Psoas muscle (tissue), 8 donors: ENCODE results near the gene SMAD2. TPM values are rescaled to one million over a fixed set of nuclear protein-coding genes. Genes with fewer than 3 reads are reported as not detected.

Experiments
- ATAC-seq, 4 donors: fragments of 200-7000 bp; cut with Tn5 transposase; one replicate each; pipeline ENCODE4 v1.9.1; 2020; ENCODE audit warnings: moderate library complexity in 3 of 4, mild to moderate bottlenecking in 2 of 4
- DNase-seq, 2 donors: peaks; one replicate each; pipeline ENCODE4 v3.0.0-alpha.2; 2020
- H3K27ac ChIP-seq: fragments of 200-600 bp; one replicate; pipeline ENCODE4 v1.8.0; 2022
- H3K27me3 ChIP-seq, 3 donors: fragments of 200-600 bp in 1 of 3; one replicate each; pipeline versions ENCODE4 v1.6.1 to v1.8.0; 2013 to 2022; ENCODE audit warnings: low read length in 2 of 3, mild to moderate bottlenecking in 2 of 3, moderate library complexity in 1 of 3; ENCODE audit not compliant: insufficient read depth in 3 of 3
- H3K36me3 ChIP-seq, 2 donors: fragments of 200-600 bp in 1 of 2; one replicate each; pipeline versions ENCODE4 v1.6.1 to v1.8.0; 2013 to 2022; ENCODE audit warnings: low read depth in 1 of 2, mild to moderate bottlenecking in 1 of 2, moderate library complexity in 1 of 2; ENCODE audit not compliant: insufficient read depth in 1 of 2
- H3K4me1 ChIP-seq: fragments of 200-600 bp; one replicate; pipeline ENCODE4 v1.8.0; 2022
- H3K4me3 ChIP-seq: fragments of 200-600 bp; one replicate; pipeline ENCODE4 v1.8.0; 2022; ENCODE audit warnings: mild to moderate bottlenecking
- H3K9me3 ChIP-seq: fragments of 200-600 bp; one replicate; pipeline ENCODE4 v1.8.0; 2022
- WGBS, 3 donors: extraction: QIAGEN DNeasy Blood & Tissue Kit; methylation state at CpG; one replicate each; pipeline versions ENCODE4 v1.1.6 to v1.1.7; 2013; 5-methylcytosine and 5-hydroxymethylcytosine counted together
- intact Hi-C, 2 donors: fragments of 100-400 bp; cut with DNase I; formaldehyde crosslinking; loops; one replicate each; pipeline versions ENCODE4 v1.11.0 to v1.14.2; 2022
- polyA plus RNA-seq, 3 donors: library from polyadenylated mRNA; stranded (reverse); fragments of 200-250 nt; gene quantifications; one replicate each; pipeline ENCODE4 v1.2.3, GENCODE V29; 2013
- total RNA-seq, 4 donors: library from RNA; stranded (reverse); fragmentation: NEBNext Ultra II Directional in 2 of 4; extraction: Animal tissue kit (Norgen Biotek cat#: 25700) in 2 of 4; gene quantifications; one replicate each; pipeline versions ENCODE4 v1.2.1 to v1.2.4, GENCODE V29; 2021 to 2023
- TF ChIP-seq, protein P1 (sequence below): fragments of 200-600 bp; IDR thresholded peaks from one replicate; pipeline ENCODE4 v1.8.0; 2022; ENCODE audit warnings: antibody characterized with exemption
- donor health status: healthy with polysubstance abuse.
- donor health status: DM: no; HTN: no; CAD: no; lungs with moderate emphysema.
- donor health status: Bipolar disorder and iron deficiency.
- donor health status: healthy.
- donor health status: DM: yes; HTN: yes; CAD: no.
- donor health status: DM: no; HTN: no; CAD: no.
- donor health status: DM: no; HTN: no; CAD: no.
- donor health status: DM: yes; HTN: yes; CAD: no.

Gene SMAD2
- total and polyA plus RNA-seq, 7 donors, result 28.3 to 76.4 (median 60.1) TPM

DNA sequence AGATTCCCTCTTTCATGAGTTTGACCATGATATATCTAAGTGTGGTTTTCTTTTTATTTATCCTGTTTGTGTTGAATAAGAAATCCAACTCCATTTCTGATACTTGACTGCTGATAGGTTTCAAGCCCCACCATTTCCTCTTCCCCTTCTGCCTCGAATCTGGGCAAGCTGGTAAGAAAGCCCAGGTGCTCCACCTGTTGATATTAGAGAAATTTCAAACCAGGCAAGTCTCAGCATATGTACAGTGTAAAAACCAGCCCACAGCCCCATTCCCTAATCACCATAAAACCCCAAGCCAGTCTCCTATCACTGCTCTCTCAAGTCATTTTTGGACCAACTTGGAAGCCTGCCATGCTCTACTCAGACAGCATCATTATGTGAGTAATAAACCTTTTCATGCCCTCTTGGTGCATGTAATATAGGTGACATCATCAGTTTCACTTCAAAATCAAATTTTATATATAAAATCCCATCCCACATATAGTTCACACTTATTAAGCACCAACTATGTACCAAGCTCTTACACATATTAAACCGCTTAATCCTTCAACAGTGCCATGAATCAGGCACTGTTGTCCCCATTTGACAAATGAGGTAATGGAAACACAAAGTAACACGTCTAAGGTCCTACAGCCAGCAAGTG, 46.6 kb downstream of the SMAD2 start:
- DNase-seq, result no peak
- ATAC-seq, result peak in 3 of 4 donors; percentile 35 to 36 (median 35)

DNA sequence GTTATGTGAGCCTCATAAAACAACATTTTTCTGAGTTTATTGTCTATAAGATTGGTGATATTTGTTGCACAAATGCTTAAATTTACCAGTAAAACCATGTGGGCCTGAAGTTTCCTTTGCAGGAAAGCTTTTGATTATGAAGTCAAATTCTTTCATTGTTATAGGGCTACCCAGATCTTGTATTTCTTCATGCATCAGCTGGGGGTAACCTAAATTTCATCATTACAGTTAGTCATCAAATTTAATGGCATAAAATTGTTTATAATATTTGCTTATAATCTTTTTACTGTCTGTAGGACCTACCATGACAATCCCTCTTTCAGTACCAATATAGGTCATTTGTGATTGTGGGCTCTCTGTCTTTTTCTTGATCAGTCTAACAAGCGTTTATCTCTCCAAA, 47.8 kb downstream of the SMAD2 start:
- ATAC-seq (no peak), DNase-seq (no peak)
- Histone ChIP-seq H3K27me3 (no peaks in the 10 kb centered on the region), H3K36me3 (peaks cover 0 to 4% of the 10 kb centered on the region in 2 donors), H3K27ac (no peak overlapping the region), H3K4me1 (peaks cover 15% of the 10 kb centered on the region), H3K4me3 (no peak overlapping the region), H3K9me3 (no peaks in the 10 kb centered on the region)
- TF ChIP-seq, protein P1, sequence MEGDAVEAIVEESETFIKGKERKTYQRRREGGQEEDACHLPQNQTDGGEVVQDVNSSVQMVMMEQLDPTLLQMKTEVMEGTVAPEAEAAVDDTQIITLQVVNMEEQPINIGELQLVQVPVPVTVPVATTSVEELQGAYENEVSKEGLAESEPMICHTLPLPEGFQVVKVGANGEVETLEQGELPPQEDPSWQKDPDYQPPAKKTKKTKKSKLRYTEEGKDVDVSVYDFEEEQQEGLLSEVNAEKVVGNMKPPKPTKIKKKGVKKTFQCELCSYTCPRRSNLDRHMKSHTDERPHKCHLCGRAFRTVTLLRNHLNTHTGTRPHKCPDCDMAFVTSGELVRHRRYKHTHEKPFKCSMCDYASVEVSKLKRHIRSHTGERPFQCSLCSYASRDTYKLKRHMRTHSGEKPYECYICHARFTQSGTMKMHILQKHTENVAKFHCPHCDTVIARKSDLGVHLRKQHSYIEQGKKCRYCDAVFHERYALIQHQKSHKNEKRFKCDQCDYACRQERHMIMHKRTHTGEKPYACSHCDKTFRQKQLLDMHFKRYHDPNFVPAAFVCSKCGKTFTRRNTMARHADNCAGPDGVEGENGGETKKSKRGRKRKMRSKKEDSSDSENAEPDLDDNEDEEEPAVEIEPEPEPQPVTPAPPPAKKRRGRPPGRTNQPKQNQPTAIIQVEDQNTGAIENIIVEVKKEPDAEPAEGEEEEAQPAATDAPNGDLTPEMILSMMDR, result no peak
- 90 to 100% (median 94%) methylated on average over 1 of the region's 1 CpG for WGBS, 3 donors
- intact Hi-C loops, result loop anchor here in 1 of 2 donors (5.0 kb wide), 1 partner anchor 40 kb away; no protein-coding TSS in a partner anchor

More for the DNA sequence above, 46.6 kb downstream of the SMAD2 start:
- H3K27ac ChIP-seq, result no peak overlapping the region
- no peaks in the 10 kb centered on the region for H3K9me3 ChIP-seq
- H3K4me1 ChIP-seq, result peaks cover 15% of the 10 kb centered on the region
- TF ChIP-seq, protein P1, result no peak
- intact Hi-C loops, result loop anchor here in 1 of 2 donors (5.0 kb wide), 1 partner anchor 38 kb away; no protein-coding TSS in a partner anchor
- 53 to 66% (median 61%) methylated on average over 3 of the region's 3 CpGs for WGBS, 3 donors
- no peak overlapping the region for H3K4me3 ChIP-seq
- no peaks in the 10 kb centered on the region for H3K27me3 ChIP-seq
- peaks cover 0 to 4% of the 10 kb centered on the region in 2 donors for H3K36me3 ChIP-seq

DNA sequence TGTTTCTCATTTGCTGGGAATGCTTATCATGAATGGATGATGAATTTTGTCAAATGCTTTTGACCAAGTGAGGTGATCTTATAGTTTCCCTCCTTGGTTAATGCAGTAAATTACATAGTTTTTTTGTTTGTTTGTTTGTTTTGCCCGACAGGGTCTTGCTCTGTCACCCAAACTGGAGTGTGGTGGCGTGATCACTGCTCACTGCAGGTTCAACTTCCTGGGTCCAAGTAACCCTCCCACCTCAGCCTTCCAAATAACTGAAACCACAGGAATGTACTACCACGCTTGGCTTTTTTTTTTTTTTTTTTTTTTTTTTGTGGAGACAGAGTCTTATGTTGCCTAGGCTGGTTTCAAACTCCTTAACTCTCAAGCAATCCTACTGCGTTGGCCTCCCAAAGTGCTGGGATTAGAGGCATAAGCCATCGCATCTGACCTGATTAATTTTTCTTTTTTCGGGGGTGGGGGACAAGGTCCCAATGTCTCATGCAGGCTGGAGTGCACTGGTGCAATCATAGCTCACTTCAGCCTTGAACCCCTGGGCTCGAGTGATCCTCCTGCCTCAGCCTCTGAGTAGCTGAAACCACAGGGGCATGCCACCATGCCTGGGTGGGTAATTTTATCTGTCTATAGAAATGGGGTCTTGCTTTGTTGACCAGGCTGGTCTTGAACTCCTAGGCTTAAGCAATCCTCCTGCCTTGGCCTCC, 48.6 kb downstream of the SMAD2 start:
- H3K27ac ChIP-seq, result no peak overlapping the region
- H3K4me3 ChIP-seq, result no peak overlapping the region
- intact Hi-C loops, result loop anchor here in 1 of 2 donors (5.0 kb wide), 1 partner anchor 40 kb away; no protein-coding TSS in a partner anchor
- H3K4me1 ChIP-seq, result peaks cover 15% of the 10 kb centered on the region
- H3K9me3 ChIP-seq, result no peaks in the 10 kb centered on the region
- H3K27me3 ChIP-seq, result no peaks in the 10 kb centered on the region
- DNase-seq (no peak), ATAC-seq (no peak)
- WGBS, 3 donors, result 87 to 96% (median 92%) methylated on average over 7 of the region's 7 CpGs
- peaks cover 0 to 4% of the 10 kb centered on the region in 2 donors for H3K36me3 ChIP-seq
- TF ChIP-seq, protein P1, result no peak

DNA sequence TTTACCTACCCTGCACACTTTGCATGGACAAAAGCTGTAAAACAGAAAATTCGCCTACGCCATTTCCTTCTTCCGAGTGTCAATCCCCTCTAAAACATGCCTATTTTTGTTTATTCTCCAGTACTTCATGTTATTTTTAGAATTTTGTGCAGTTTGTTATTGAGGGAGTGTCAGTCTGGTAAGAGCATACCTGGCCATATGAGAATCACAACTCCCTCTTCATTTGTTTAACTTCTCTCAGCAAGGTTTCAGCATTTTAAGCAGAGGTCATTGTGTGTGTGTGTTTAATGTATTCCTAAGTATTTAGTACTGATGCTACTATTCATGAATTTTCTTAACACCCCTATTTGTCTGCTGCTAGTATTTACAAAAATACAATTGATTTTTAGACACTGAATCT, 49.4 kb downstream of the SMAD2 start:
- Histone ChIP-seq H3K4me3 (no peak overlapping the region), H3K27me3 (no peaks in the 10 kb centered on the region), H3K4me1 (peaks cover 15% of the 10 kb centered on the region), H3K27ac (no peak overlapping the region), H3K36me3 (no peaks in the 10 kb centered on the region), H3K9me3 (no peaks in the 10 kb centered on the region)
- 44 to 85% (median 80%) methylated on average over 2 to 3 of the region's 3 CpGs for WGBS, 3 donors
- ATAC-seq (no peak), DNase-seq (no peak)
- intact Hi-C loops, result loop anchor here in 1 of 2 donors (5.0 kb wide), 1 partner anchor 41 kb away; no protein-coding TSS in a partner anchor
- TF ChIP-seq, protein P1, result no peak
